Kidney epithelial cell (primary cell): Measurements from ENCODE around the gene ZNF286A. TPM values are rescaled to one million over a fixed set of nuclear protein-coding genes. Genes with fewer than 3 reads are reported as not detected.
"Not testable (repeated sequence)": the region's sequence is repeated elsewhere in the genome, so short reads cannot be mapped to it uniquely, and the experiment has no call there.

Experiments
- DNase-seq: peaks from one replicate; pipeline ENCODE4 v3.0.0-alpha.2; 2010; ENCODE audit warnings: low read depth
- H3K27me3 ChIP-seq: 2 replicates; pipeline ENCODE4 v1.6.0; 2011; ENCODE audit warnings: low read length; ENCODE audit not compliant: control insufficient read depth, insufficient read depth
- H3K36me3 ChIP-seq: 2 replicates; pipeline ENCODE4 v1.5.1; 2011; ENCODE audit warnings: low read length; ENCODE audit not compliant: control insufficient read depth, insufficient read depth
- H3K4me3 ChIP-seq: 2 replicates; pipeline ENCODE4 v1.5.1; 2011; ENCODE audit warnings: low read depth, mild to moderate bottlenecking, control low read depth, low read length
- CTCF ChIP-seq: IDR thresholded peaks from 2 replicates; pipeline ENCODE4 v1.5.1; 2011; ENCODE audit warnings: mild to moderate bottlenecking, moderate library complexity, low read length, control low read depth, inconsistent platforms; ENCODE audit not compliant: insufficient read depth, poor library complexity, severe bottlenecking
- total RNA-seq: library from RNA; depleted of rRNA; stranded (reverse); fragments of >200 nt; gene quantifications from 2 replicates; pipeline ENCODE4 v1.2.3, GENCODE V29; 2015

The ZNF286A gene
- total RNA-seq, 1 donor from 2014 or later: 62.2 TPM

GRCh38 chr17:15744885-15745284 lies 45.3 kb downstream of the ZNF286A start:
- peak; percentile 10 for DNase-seq
- Histone ChIP-seq H3K36me3 (no peaks in the 10 kb centered on the region), H3K4me3 (no peak overlapping the region), H3K27me3 (peaks cover 4% of the 10 kb centered on the region)
- TF ChIP-seq CTCF: no peak

GRCh38 chr17:15749403-15749802 lies 49.9 kb downstream of the ZNF286A start:
- not testable (repeated sequence) for H3K36me3 ChIP-seq, H3K4me3 ChIP-seq, H3K27me3 ChIP-seq, DNase-seq

DNA sequence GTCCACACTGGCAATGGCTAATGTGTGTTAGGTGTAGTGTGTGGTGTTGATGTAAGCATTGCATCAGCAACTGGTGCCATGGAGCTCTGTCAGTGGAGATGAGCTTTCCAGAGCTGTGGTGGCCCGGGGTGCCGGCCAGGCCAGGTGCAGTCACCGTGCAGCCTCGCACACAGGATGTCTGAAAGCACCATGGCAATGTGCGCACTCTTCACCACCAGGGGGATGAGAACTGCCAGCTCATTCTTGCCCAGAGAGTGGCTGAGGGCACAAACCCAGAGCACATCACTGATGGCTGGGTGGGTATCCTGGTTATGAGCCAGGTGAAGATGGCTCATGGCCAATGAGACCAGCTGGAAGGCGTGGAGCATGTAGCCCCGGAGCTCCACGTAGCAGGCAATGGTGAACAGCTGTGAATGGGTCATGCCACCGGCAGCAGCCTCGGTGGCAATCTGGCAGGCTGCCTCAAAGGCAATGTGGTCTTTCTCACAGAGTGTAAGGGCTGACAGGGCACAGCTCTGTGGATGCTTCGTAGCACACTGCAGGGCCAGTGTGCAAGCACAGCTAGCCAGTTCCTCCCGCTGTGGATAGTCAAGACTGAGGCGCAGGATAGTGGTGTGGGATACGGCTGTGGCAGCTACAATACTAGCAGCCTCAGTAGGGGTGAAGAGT lies 69.4 kb downstream of the ZNF286A start:
- not testable (repeated sequence) for H3K4me3 ChIP-seq, H3K36me3 ChIP-seq, DNase-seq, H3K27me3 ChIP-seq

Other genes with a start within 250 kb of the ZNF286A start
- gene CDRT4, start 232.1 kb upstream of the ZNF286A start, total RNA-seq: 2.2 and 3.6 TPM in 2 replicates
- gene TVP23C, start 136.3 kb upstream of the ZNF286A start, total RNA-seq: 8.1 and 8.4 TPM in 2 replicates
- gene FBXW10B, start 80.0 kb upstream of the ZNF286A start, total RNA-seq: 0.41 and 0.84 TPM in 2 replicates
- gene TRIM16, start 15.4 kb upstream of the ZNF286A start, total RNA-seq: 69.1 TPM in 2 replicates
- gene TBC1D26, start 32.5 kb downstream of the ZNF286A start, total RNA-seq: not detected in 2 replicates
- gene ADORA2B, start 245.4 kb downstream of the ZNF286A start, total RNA-seq: 6.6 and 13.0 TPM in 2 replicates